ENCODE results near the gene NACC2.

NACC2 gene

DNA sequence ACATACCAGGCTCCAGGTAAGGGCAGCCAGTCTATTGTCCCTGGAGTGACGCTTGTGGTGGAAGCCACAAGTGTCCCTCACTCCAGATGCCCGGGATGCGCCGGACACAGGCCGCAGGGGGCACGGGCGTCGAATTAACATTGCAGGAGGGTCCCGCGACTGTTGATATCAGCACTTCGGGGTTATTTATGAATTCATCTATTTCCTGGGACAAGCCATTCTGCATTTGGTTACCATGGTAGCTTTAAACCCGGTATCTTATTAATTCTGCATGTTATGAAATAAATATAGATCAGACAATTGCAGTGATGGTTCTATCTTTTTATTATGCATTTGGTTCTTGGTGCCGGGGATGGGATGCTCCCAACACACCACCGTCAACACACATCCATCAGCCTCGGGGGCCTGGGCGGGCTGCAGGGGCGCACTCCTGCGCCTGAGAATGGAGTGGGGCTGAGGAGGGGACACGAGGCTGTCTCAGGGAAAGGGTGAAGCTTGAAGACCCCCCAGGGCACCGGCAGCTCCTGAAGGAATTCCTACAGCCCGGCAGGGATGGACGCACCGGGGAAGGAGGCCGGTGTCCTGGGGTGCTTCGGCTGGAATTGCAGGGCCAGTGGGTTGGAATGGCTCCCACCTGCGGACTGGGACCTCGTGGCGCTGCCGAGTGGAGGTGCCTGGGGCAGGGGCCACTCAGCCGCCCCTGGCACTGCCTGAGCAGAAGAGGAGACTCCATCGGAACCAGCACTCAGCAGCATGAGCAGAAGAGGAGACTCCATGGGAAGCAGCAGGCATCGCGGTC, 41.2 kb upstream of the NACC2 start:
- no peaks in the 10 kb centered on the region for H3K9me3 ChIP-seq (ENCODE audit: control insufficient read depth, insufficient read depth, low read depth, low read length)
- H3K4me1 ChIP-seq (ENCODE audit: control insufficient read depth, insufficient read depth, low read length): peaks cover 21% of the 10 kb centered on the region
- H3K27me3 ChIP-seq (ENCODE audit: control insufficient read depth, insufficient read depth, low read length): peaks cover 32% of the 10 kb centered on the region
- no peaks in the 10 kb centered on the region for H3K36me3 ChIP-seq (ENCODE audit: control insufficient read depth, insufficient read depth, low read length)
- no peak overlapping the region for H3K27ac ChIP-seq (ENCODE audit: low read depth, low read length)
- H3K4me3 ChIP-seq (ENCODE audit: low read depth, low read length): no peak overlapping the region
- no peak overlapping the region for H3K9ac ChIP-seq (ENCODE audit: low read length)

- H3K4me3 ChIP-seq (ENCODE audit: low read depth, low read length): no peak overlapping the region
- H3K9me3 ChIP-seq (ENCODE audit: control insufficient read depth, insufficient read depth, low read depth, low read length): no peaks in the 10 kb centered on the region
- H3K27me3 ChIP-seq (ENCODE audit: control insufficient read depth, insufficient read depth, low read length): peaks cover 32% of the 10 kb centered on the region
- no peak overlapping the region for H3K9ac ChIP-seq (ENCODE audit: low read length)
- no peaks in the 10 kb centered on the region for H3K36me3 ChIP-seq (ENCODE audit: control insufficient read depth, insufficient read depth, low read length)
- peaks cover 21% of the 10 kb centered on the region for H3K4me1 ChIP-seq (ENCODE audit: control insufficient read depth, insufficient read depth, low read length)
- no peak overlapping the region for H3K27ac ChIP-seq (ENCODE audit: low read depth, low read length)
These were observed 40.4 kb upstream of the NACC2 start for GRCh38 chr9:136135326-136136126.

GRCh38 chr9:136133959-136134484, 38.9 kb upstream of the NACC2 start:
- Histone ChIP-seq H3K9ac (ENCODE audit: low read length) (no peak overlapping the region), H3K27me3 (ENCODE audit: control insufficient read depth, insufficient read depth, low read length) (peaks cover 32% of the 10 kb centered on the region), H3K27ac (ENCODE audit: low read depth, low read length) (no peak overlapping the region), H3K4me1 (ENCODE audit: control insufficient read depth, insufficient read depth, low read length) (peaks cover 21% of the 10 kb centered on the region), H3K36me3 (ENCODE audit: control insufficient read depth, insufficient read depth, low read length) (no peaks in the 10 kb centered on the region), H3K9me3 (ENCODE audit: control insufficient read depth, insufficient read depth, low read depth, low read length) (no peaks in the 10 kb centered on the region), H3K4me3 (ENCODE audit: low read depth, low read length) (peak overlapping the region; percentile 53)

- peak overlapping the region; percentile 53 for H3K4me3 ChIP-seq (ENCODE audit: low read depth, low read length)
- H3K9me3 ChIP-seq (ENCODE audit: control insufficient read depth, insufficient read depth, low read depth, low read length): no peaks in the 10 kb centered on the region
- H3K27me3 ChIP-seq (ENCODE audit: control insufficient read depth, insufficient read depth, low read length): peaks cover 32% of the 10 kb centered on the region
- no peak overlapping the region for H3K9ac ChIP-seq (ENCODE audit: low read length)
- peaks cover 19% of the 10 kb centered on the region for H3K4me1 ChIP-seq (ENCODE audit: control insufficient read depth, insufficient read depth, low read length)
- no peaks in the 10 kb centered on the region for H3K36me3 ChIP-seq (ENCODE audit: control insufficient read depth, insufficient read depth, low read length)
- no peak overlapping the region for H3K27ac ChIP-seq (ENCODE audit: low read depth, low read length)
These were observed 38.3 kb upstream of the NACC2 start for GRCh38 chr9:136133191-136133958.

GRCh38 chr9:136132512-136133050, 37.5 kb upstream of the NACC2 start:
- Histone ChIP-seq H3K9me3 (ENCODE audit: control insufficient read depth, insufficient read depth, low read depth, low read length) (no peaks in the 10 kb centered on the region), H3K4me3 (ENCODE audit: low read depth, low read length) (peak overlapping the region; percentile 47), H3K27ac (ENCODE audit: low read depth, low read length) (no peak overlapping the region), H3K27me3 (ENCODE audit: control insufficient read depth, insufficient read depth, low read length) (peaks cover 32% of the 10 kb centered on the region), H3K36me3 (ENCODE audit: control insufficient read depth, insufficient read depth, low read length) (no peaks in the 10 kb centered on the region), H3K9ac (ENCODE audit: low read length) (no peak overlapping the region), H3K4me1 (ENCODE audit: control insufficient read depth, insufficient read depth, low read length) (peaks cover 17% of the 10 kb centered on the region)

GRCh38 chr9:136131629-136132511, 36.8 kb upstream of the NACC2 start:
- Histone ChIP-seq H3K9me3 (ENCODE audit: control insufficient read depth, insufficient read depth, low read depth, low read length) (no peaks in the 10 kb centered on the region), H3K9ac (ENCODE audit: low read length) (no peak overlapping the region), H3K4me3 (ENCODE audit: low read depth, low read length) (no peak overlapping the region), H3K36me3 (ENCODE audit: control insufficient read depth, insufficient read depth, low read length) (no peaks in the 10 kb centered on the region), H3K27me3 (ENCODE audit: control insufficient read depth, insufficient read depth, low read length) (peaks cover 28% of the 10 kb centered on the region), H3K4me1 (ENCODE audit: control insufficient read depth, insufficient read depth, low read length) (peaks cover 17% of the 10 kb centered on the region), H3K27ac (ENCODE audit: low read depth, low read length) (no peak overlapping the region)

DNA sequence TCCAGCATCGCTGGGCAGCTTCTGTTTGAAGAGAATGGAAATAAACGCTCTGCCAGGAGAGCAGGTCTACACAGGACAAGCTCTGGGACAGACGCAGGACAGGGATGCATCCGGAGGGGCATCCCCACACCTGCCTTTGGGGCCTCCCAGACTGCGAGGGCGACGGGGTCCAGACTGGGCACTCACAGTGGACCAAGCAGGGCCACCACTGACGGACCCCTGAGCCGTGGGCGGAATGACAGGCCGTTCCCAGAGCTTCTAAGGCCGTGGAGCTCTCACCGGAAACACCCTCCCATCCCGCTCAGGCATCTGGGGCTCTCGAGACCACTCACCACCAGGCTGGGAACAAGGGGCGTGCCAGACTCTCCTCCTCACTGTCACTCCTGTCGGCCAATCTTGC, 34.1 kb upstream of the NACC2 start:
- Histone ChIP-seq H3K4me1 (ENCODE audit: control insufficient read depth, insufficient read depth, low read length) (peaks cover 14% of the 10 kb centered on the region), H3K27ac (ENCODE audit: low read depth, low read length) (no peak overlapping the region), H3K27me3 (ENCODE audit: control insufficient read depth, insufficient read depth, low read length) (peaks cover 12% of the 10 kb centered on the region), H3K9ac (ENCODE audit: low read length) (no peak overlapping the region), H3K4me3 (ENCODE audit: low read depth, low read length) (no peak overlapping the region), H3K9me3 (ENCODE audit: control insufficient read depth, insufficient read depth, low read depth, low read length) (no peaks in the 10 kb centered on the region), H3K36me3 (ENCODE audit: control insufficient read depth, insufficient read depth, low read length) (no peaks in the 10 kb centered on the region)

- H3K4me3 ChIP-seq (ENCODE audit: low read depth, low read length): no peak overlapping the region
- no peaks in the 10 kb centered on the region for H3K36me3 ChIP-seq (ENCODE audit: control insufficient read depth, insufficient read depth, low read length)
- H3K27ac ChIP-seq (ENCODE audit: low read depth, low read length): no peak overlapping the region
- H3K4me1 ChIP-seq (ENCODE audit: control insufficient read depth, insufficient read depth, low read length): peaks cover 8% of the 10 kb centered on the region
- H3K27me3 ChIP-seq (ENCODE audit: control insufficient read depth, insufficient read depth, low read length): peaks cover 5% of the 10 kb centered on the region
- H3K9me3 ChIP-seq (ENCODE audit: control insufficient read depth, insufficient read depth, low read depth, low read length): no peaks in the 10 kb centered on the region
- H3K9ac ChIP-seq (ENCODE audit: low read length): no peak overlapping the region
These were observed 33.3 kb upstream of the NACC2 start for GRCh38 chr9:136128436-136128835.

- Histone ChIP-seq H3K36me3 (ENCODE audit: control insufficient read depth, insufficient read depth, low read length) (no peaks in the 10 kb centered on the region), H3K9ac (ENCODE audit: low read length) (no peak overlapping the region), H3K4me1 (ENCODE audit: control insufficient read depth, insufficient read depth, low read length) (peaks cover 8% of the 10 kb centered on the region), H3K27ac (ENCODE audit: low read depth, low read length) (no peak overlapping the region), H3K9me3 (ENCODE audit: control insufficient read depth, insufficient read depth, low read depth, low read length) (no peaks in the 10 kb centered on the region), H3K4me3 (ENCODE audit: low read depth, low read length) (no peak overlapping the region), H3K27me3 (ENCODE audit: control insufficient read depth, insufficient read depth, low read length) (peaks cover 3% of the 10 kb centered on the region)
These were observed 32.2 kb upstream of the NACC2 start for GRCh38 chr9:136127313-136127712.
